Cardiac muscle cell (in vitro differentiated cells and primary cell): ENCODE measurements around the gene ACOT7. TPM values are rescaled to one million over a fixed set of nuclear protein-coding genes. Genes with fewer than 3 reads are reported as not detected.

ENCODE experiments used
- DNase-seq, 2 donors: peaks; one replicate each; pipeline versions ENCODE4 v3.0.0 to v3.0.0-alpha.2; 2010 to 2017; ENCODE audit warnings: low read depth in 1 of 2, low spot score in 1 of 2
- H3K27ac ChIP-seq: fragments of 200-600 bp; sonication (generic); 2 replicates; pipeline ENCODE4 v1.5.1; 2016
- H3K27me3 ChIP-seq: fragments of 200-600 bp; sonication (generic); 2 replicates; pipeline ENCODE4 v1.6.0; 2016; ENCODE audit warnings: control low read depth
- H3K36me3 ChIP-seq: fragments of 200-600 bp; sonication (generic); 2 replicates; pipeline ENCODE4 v1.5.1; 2016; ENCODE audit warnings: control low read depth
- H3K4me1 ChIP-seq: fragments of 200-600 bp; sonication (generic); 2 replicates; pipeline ENCODE4 v1.8.1; 2017; ENCODE audit warnings: low read depth, mild to moderate bottlenecking, mixed run types
- H3K4me3 ChIP-seq: fragments of 200-600 bp; sonication (generic); 2 replicates; pipeline ENCODE4 v1.5.1; 2016; ENCODE audit warnings: mild to moderate bottlenecking
- H3K9me3 ChIP-seq: fragments of 200-600 bp; sonication (generic); 2 replicates; pipeline ENCODE4 v1.5.1; 2017; ENCODE audit warnings: low read depth, mild to moderate bottlenecking, control low read depth
- CTCF ChIP-seq: IDR thresholded peaks from 2 replicates; pipeline ENCODE4 v1.5.1; 2012; ENCODE audit warnings: low read depth, mild to moderate bottlenecking, low read length
- polyA plus RNA-seq: library from polyadenylated mRNA; unstranded; fragments of >200 nt; fragmentation: Nextera tagmentation; extraction: Ambion mirVana; gene quantifications from 2 replicates; pipeline ENCODE4 v1.2.1, GENCODE V29; 2016
- total RNA-seq: library from RNA; depleted of rRNA; stranded (reverse); fragments of >200 nt; gene quantifications from 2 replicates; pipeline ENCODE4 v1.2.3, GENCODE V29; 2016

Gene ACOT7
- total and polyA plus RNA-seq, 2 experiments from 2014 or later, result 11.8 to 51.2 TPM

- no peak for DNase-seq
- no peak for TF ChIP-seq CTCF
- Histone ChIP-seq H3K27me3 (peaks cover 69% of the 10 kb centered on the region), H3K36me3 (no peaks in the 10 kb centered on the region), H3K27ac (no peak overlapping the region), H3K4me1 (no peaks in the 10 kb centered on the region), H3K4me3 (no peak overlapping the region), H3K9me3 (no peaks in the 10 kb centered on the region)
Measured at GRCh38 chr1:6251233-6251632, 142.3 kb downstream of the ACOT7 start.

GRCh38 chr1:6249739-6250689 lies 143.6 kb downstream of the ACOT7 start:
- TF ChIP-seq CTCF, result no peak
- no peak for DNase-seq
- Histone ChIP-seq H3K27ac (no peak overlapping the region), H3K9me3 (no peaks in the 10 kb centered on the region), H3K4me1 (peaks cover 8% of the 10 kb centered on the region), H3K36me3 (no peaks in the 10 kb centered on the region), H3K27me3 (peaks cover 81% of the 10 kb centered on the region), H3K4me3 (no peak overlapping the region)

GRCh38 chr1:6248932-6249738 lies 144.4 kb downstream of the ACOT7 start:
- H3K27ac ChIP-seq, result no peak overlapping the region
- peaks cover 8% of the 10 kb centered on the region for H3K4me1 ChIP-seq
- no peaks in the 10 kb centered on the region for H3K9me3 ChIP-seq
- H3K4me3 ChIP-seq, result no peak overlapping the region
- H3K27me3 ChIP-seq, result peaks cover 90% of the 10 kb centered on the region
- no peaks in the 10 kb centered on the region for H3K36me3 ChIP-seq
- peak; percentile 42 for DNase-seq
- no peak for TF ChIP-seq CTCF

GRCh38 chr1:6248161-6248776 lies 145.3 kb downstream of the ACOT7 start:
- no peak for TF ChIP-seq CTCF
- Histone ChIP-seq H3K4me3 (no peak overlapping the region), H3K9me3 (no peaks in the 10 kb centered on the region), H3K36me3 (no peaks in the 10 kb centered on the region), H3K27me3 (peaks cover 99% of the 10 kb centered on the region), H3K4me1 (peaks cover 8% of the 10 kb centered on the region), H3K27ac (no peak overlapping the region)
- DNase-seq, result no peak

- Histone ChIP-seq H3K4me3 (no peak overlapping the region), H3K36me3 (no peaks in the 10 kb centered on the region), H3K27me3 (peaks cover 100% of the 10 kb centered on the region), H3K9me3 (no peaks in the 10 kb centered on the region), H3K27ac (no peak overlapping the region), H3K4me1 (peaks cover 8% of the 10 kb centered on the region)
- no peak for TF ChIP-seq CTCF
- no peak for DNase-seq
Measured at GRCh38 chr1:6247651-6248050, 145.9 kb downstream of the ACOT7 start.
